Nephron (organoid): ENCODE results near the gene PARVA.

Experiments used
- H3K27ac Mint-ChIP-seq, 3 experiments: 2 replicates each; pipeline ENCODE4 v1.8.0; 2020; ENCODE audit warnings: mixed read lengths in 3 of 3, mild to moderate bottlenecking in 2 of 3, moderate library complexity in 1 of 3
- H3K27me3 Mint-ChIP-seq: 2 replicates; pipeline ENCODE4 v1.8.0; 2021; ENCODE audit warnings: low read depth, mild to moderate bottlenecking, moderate library complexity, mixed read lengths
- H3K36me3 Mint-ChIP-seq: 2 replicates; pipeline ENCODE4 v1.8.0; 2020; ENCODE audit warnings: low read depth, mixed read lengths
- H3K4me1 Mint-ChIP-seq: 2 replicates; pipeline ENCODE4 v1.8.0; 2020; ENCODE audit warnings: mixed read lengths
- H3K4me3 Mint-ChIP-seq, 3 experiments: 2 replicates each; pipeline ENCODE4 v1.8.0; 2020; ENCODE audit warnings: mild to moderate bottlenecking in 3 of 3, mixed read lengths in 3 of 3, moderate library complexity in 2 of 3
- H3K9me3 Mint-ChIP-seq: 2 replicates; pipeline ENCODE4 v1.8.0; 2020; ENCODE audit warnings: mixed read lengths
- TF ChIP-seq, protein P1 (sequence below), 3 experiments: fragments of 200-600 bp; sonication (generic); IDR thresholded peaks; one replicate each; pipeline ENCODE4 v1.5.0; 2021; ENCODE audit warnings: antibody characterized with exemption in 3 of 3; ENCODE audit not compliant: unreplicated experiment in 3 of 3

Gene PARVA

DNA sequence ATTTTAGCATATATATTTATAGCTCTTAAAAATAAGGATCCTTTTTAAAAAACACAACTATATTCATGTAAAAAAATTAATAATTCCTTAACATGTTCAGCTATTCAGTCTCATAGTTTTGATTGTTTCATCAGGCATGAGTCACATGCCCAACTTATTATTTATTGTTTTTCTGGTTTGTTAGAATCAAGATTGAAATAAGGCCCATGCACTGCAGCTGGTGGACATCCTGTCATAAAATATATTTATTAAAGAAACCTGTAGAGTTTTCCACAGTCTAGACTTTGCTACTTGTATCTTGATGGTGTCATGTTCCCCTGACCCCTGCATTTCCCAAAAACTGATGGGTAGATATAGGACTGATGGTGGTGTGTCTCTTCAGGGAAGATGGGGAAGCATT is 77.4 kb downstream of the PARVA start:
- no peaks in the 10 kb centered on the region for H3K9me3 Mint-ChIP-seq
- no peak overlapping the region for H3K27ac Mint-ChIP-seq
- TF ChIP-seq, protein P1, sequence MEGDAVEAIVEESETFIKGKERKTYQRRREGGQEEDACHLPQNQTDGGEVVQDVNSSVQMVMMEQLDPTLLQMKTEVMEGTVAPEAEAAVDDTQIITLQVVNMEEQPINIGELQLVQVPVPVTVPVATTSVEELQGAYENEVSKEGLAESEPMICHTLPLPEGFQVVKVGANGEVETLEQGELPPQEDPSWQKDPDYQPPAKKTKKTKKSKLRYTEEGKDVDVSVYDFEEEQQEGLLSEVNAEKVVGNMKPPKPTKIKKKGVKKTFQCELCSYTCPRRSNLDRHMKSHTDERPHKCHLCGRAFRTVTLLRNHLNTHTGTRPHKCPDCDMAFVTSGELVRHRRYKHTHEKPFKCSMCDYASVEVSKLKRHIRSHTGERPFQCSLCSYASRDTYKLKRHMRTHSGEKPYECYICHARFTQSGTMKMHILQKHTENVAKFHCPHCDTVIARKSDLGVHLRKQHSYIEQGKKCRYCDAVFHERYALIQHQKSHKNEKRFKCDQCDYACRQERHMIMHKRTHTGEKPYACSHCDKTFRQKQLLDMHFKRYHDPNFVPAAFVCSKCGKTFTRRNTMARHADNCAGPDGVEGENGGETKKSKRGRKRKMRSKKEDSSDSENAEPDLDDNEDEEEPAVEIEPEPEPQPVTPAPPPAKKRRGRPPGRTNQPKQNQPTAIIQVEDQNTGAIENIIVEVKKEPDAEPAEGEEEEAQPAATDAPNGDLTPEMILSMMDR (IDR thresholded peaks at IDR 0.05; ENCODE audit: unreplicated experiment in 3 of 3), result no peak
- H3K4me1 Mint-ChIP-seq, result peaks cover 64% of the 10 kb centered on the region
- H3K27me3 Mint-ChIP-seq, result no peaks in the 10 kb centered on the region
- H3K4me3 Mint-ChIP-seq, result no peak overlapping the region
- no peaks in the 10 kb centered on the region for H3K36me3 Mint-ChIP-seq

DNA sequence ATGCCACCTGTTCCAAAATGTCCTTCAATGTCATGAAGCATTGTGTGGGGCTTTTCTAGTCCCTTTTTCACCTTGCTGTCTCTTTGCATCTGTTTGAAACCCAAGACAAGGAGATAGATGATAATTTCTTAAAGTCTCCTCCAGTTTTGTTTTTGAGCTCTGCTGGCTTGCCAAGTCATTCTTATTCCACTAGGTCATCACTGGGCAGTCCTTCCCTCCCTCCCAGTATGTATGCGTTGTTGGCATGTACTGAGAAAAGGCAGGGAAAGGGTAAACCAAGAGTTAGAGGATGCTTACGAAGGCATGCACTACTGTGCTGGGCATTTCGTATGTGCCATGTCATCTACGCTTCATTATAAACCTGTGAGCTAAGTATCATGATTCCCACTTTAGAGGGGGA is 78.6 kb downstream of the PARVA start:
- Mint-ChIP-seq H3K4me3 (no peak overlapping the region), H3K27ac (no peak overlapping the region), H3K36me3 (peaks cover 5% of the 10 kb centered on the region), H3K4me1 (peaks cover 72% of the 10 kb centered on the region), H3K9me3 (no peaks in the 10 kb centered on the region), H3K27me3 (no peaks in the 10 kb centered on the region)
- TF ChIP-seq, protein P1 (IDR thresholded peaks at IDR 0.05; ENCODE audit: unreplicated experiment in 3 of 3), result no peak

DNA sequence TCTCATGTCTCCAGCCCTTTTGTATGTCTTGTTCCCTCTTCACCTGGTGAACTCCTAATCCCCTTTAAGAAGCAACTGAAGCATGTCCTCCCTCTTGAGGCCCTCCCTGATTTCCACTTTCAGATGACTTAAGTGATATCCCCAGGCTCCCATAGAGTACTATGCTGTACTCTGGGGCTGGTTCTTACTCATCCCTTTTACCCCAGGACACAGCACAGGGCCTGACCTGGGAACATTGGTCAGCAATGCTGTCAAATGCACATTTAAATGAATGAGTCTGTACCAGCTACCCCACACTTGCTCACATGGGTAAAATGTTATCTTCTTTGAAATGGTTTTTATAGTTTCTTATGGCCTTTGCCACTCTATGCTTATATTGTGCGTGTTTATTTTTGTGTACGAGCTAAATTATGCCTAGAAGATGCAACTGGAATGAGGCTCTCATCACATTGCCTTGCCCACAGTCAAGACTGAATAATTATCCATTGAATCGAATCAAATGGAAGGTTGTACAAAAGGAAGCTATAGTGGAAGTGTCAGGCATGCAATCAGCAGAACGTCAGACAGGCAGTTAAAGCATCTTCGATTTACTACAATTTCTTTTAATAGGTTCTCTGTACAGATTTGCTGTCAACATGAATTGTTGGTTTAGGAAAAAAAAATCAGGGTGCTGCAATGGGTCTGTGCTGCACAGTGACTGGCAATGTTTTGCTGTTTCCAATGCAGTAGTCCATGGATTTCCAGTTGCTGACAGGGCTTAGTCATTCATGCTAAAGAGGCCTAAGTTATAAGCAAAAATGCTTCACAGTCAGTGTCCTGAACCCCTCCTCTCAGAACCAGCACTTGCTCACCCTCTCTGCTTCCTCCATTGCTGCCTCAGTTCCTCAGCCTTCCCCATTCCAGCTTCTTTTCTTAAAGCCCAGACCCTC is 79.5 kb downstream of the PARVA start:
- TF ChIP-seq, protein P1 (IDR thresholded peaks at IDR 0.05; ENCODE audit: unreplicated experiment in 3 of 3), result no peak
- no peaks in the 10 kb centered on the region for H3K9me3 Mint-ChIP-seq
- H3K4me3 Mint-ChIP-seq, result no peak overlapping the region
- H3K4me1 Mint-ChIP-seq, result peaks cover 72% of the 10 kb centered on the region
- peaks cover 5% of the 10 kb centered on the region for H3K36me3 Mint-ChIP-seq
- no peaks in the 10 kb centered on the region for H3K27me3 Mint-ChIP-seq
- peak overlapping the region in 2 of 3 experiments; percentile 3 to 21 for H3K27ac Mint-ChIP-seq

DNA sequence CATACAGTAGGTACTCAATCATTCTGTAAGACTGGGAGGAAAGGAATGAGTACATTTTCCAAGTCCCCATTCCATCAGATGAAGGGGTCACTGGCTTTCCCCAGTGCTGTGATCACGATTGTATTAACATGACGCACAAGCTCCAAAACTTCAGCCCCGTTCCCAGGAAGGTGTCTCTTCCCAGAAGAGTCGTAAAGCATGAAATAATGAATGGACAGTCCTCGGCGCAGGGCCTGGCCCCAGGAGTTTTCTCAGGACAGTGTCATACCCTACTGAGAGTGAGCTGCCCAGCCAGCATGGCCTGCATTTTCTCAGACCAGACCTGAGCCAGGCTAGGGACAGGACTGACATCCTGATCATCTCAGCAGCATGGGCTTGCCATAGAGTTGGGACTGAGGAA is 80.7 kb downstream of the PARVA start:
- no peaks in the 10 kb centered on the region for H3K27me3 Mint-ChIP-seq
- H3K4me3 Mint-ChIP-seq, result no peak overlapping the region
- peak overlapping the region in 1 of 3 experiments; percentile 3 for H3K27ac Mint-ChIP-seq
- TF ChIP-seq, protein P1 (IDR thresholded peaks at IDR 0.05; ENCODE audit: unreplicated experiment in 3 of 3), result no peak
- H3K4me1 Mint-ChIP-seq, result peaks cover 65% of the 10 kb centered on the region
- H3K9me3 Mint-ChIP-seq, result peaks cover 4% of the 10 kb centered on the region
- peaks cover 5% of the 10 kb centered on the region for H3K36me3 Mint-ChIP-seq

DNA sequence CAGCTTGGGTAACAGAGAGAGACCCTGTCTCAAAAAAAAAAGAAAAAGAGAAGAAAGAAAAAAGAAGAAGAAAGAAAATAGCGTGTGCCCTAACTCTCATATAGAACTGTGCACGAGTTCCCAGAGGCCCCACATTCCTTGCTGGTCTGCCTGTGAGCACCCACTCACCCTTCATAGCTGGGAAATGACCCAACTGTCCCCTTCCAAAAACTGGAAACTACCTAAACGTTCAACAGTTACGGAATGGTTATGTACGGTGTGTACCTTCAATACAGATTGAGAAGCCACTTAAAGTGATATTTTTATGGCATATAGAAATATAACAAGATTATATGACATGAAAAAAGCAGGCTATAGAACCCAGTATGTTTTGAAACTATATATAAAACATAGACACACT is 82.0 kb downstream of the PARVA start:
- Mint-ChIP-seq H3K27ac (no peak overlapping the region), H3K4me1 (peaks cover 54% of the 10 kb centered on the region), H3K36me3 (peaks cover 11% of the 10 kb centered on the region), H3K9me3 (peaks cover 14% of the 10 kb centered on the region), H3K4me3 (no peak overlapping the region), H3K27me3 (no peaks in the 10 kb centered on the region)
- TF ChIP-seq, protein P1 (IDR thresholded peaks at IDR 0.05; ENCODE audit: unreplicated experiment in 3 of 3), result no peak
